T-helper 9 cell (primary cell): ENCODE measurements around the gene DPP3.
A peak's percentile ranks its signal among the peaks of the same experiment; 100 is the strongest.
"Not testable (repeated sequence)": the region's sequence is repeated elsewhere in the genome, so short reads cannot be mapped to it uniquely, and the experiment has no call there.

ENCODE experiments used
- DNase-seq: peaks from one replicate; pipeline ENCODE4 v3.0.0-alpha.2; 2020
- total RNA-seq, 2 donors: gene quantifications; one replicate each; lab custom pipeline; 2026; lab: John Stamatoyannopoulos, UW

Gene DPP3, protein sequence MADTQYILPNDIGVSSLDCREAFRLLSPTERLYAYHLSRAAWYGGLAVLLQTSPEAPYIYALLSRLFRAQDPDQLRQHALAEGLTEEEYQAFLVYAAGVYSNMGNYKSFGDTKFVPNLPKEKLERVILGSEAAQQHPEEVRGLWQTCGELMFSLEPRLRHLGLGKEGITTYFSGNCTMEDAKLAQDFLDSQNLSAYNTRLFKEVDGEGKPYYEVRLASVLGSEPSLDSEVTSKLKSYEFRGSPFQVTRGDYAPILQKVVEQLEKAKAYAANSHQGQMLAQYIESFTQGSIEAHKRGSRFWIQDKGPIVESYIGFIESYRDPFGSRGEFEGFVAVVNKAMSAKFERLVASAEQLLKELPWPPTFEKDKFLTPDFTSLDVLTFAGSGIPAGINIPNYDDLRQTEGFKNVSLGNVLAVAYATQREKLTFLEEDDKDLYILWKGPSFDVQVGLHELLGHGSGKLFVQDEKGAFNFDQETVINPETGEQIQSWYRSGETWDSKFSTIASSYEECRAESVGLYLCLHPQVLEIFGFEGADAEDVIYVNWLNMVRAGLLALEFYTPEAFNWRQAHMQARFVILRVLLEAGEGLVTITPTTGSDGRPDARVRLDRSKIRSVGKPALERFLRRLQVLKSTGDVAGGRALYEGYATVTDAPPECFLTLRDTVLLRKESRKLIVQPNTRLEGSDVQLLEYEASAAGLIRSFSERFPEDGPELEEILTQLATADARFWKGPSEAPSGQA
- total RNA-seq: 22.7 to 43.0 reads per million in 2 donors

DNA sequence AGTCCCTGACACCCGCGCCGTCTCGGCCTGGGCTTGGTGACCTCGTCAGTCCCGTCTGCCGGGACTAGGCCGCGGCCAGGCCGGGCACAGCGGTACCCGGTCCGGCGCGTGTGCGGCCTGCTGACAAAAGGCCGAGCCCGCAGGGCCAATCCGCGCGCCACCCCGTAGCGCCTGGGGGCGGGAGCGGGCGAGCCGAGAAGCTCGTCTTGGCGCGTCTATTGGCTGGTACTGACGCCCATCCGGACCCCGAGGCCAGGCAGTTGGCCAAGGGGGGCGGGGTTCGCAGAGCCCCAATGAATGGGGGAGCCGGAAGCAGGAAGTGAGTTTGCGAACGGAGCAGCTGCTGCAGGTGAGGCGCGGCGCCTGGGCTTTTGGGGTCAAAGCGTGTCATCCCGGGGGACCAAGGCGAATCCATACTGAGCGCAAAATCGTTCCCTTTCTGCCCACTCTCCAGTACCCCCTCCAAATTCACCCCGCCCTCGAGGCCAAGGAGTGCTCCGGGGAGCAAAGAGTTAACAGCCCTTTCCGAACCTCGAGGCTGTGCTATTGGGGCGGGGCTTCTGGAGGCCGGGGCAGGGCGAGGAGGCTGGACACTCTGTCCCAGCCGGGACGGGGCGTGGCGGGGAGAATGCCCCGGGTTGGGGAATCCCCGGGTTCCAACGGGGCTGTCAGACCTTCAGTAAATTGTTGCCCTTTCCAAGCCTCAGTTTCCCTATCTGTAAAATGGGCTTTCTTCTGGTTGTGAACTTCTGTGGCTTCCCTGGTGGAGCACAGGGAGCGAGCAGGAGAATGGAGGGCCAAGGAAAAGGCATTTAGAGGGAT, at the start of gene DPP3:
DPP3 (plus strand) TSS at position 318 of the 822 bp plus-strand sequence. CDS start 1,767 bp downstream, outside the sequence.
- DNase-seq: peak; percentile 93

GRCh38 chr11:66431287-66431686, 48.9 kb upstream of the DPP3 start:
- not testable (repeated sequence) for DNase-seq

GRCh38 chr11:66431871-66432329, 48.3 kb upstream of the DPP3 start:
- DNase-seq: not testable (repeated sequence)

DNA sequence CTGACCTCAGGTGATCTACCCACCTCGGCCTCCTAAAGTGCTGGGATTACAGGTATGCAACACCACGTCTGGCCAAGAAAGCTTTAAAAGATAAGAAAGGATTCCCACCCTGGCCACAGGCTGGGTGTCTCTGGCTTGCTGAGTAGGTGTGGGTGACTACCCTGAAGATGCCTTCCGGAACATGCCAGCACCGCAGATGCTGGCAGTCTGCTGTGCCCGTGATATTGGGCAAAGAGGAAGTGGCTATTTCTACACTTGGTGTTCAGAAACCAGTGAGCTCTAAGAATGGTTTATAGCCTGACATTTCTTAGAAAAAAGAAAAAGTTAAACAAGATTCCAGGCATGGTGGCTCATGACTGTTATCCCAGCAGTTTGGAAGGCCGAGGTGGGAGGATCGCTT, 47.6 kb upstream of the DPP3 start:
- no peak for DNase-seq

DNA sequence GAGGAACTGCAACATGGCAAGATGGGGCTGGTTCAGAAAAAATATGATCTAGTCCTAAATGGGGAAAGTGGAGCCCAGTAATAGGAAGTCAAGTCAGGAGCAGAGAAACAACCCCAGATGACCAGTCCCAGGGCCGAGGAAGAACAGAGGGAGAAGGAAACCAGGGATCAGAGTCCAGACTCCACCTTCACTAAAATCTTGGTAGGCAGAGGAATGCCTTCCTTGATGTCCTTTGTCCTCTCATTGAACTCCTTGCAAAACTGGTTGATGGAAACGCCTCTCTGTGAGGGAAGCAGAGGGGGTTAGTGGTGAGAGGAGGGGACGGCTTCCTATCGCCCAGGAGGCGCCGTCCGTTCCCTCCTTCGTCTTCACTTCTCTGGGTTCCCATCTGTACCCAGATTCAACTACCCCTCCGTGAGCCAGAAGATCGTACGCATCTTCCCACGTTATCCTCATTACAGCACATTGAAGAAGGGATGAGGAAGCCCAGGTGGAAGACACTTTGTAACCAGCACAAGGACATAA, 42.2 kb upstream of the DPP3 start:
- no peak for DNase-seq

DNA sequence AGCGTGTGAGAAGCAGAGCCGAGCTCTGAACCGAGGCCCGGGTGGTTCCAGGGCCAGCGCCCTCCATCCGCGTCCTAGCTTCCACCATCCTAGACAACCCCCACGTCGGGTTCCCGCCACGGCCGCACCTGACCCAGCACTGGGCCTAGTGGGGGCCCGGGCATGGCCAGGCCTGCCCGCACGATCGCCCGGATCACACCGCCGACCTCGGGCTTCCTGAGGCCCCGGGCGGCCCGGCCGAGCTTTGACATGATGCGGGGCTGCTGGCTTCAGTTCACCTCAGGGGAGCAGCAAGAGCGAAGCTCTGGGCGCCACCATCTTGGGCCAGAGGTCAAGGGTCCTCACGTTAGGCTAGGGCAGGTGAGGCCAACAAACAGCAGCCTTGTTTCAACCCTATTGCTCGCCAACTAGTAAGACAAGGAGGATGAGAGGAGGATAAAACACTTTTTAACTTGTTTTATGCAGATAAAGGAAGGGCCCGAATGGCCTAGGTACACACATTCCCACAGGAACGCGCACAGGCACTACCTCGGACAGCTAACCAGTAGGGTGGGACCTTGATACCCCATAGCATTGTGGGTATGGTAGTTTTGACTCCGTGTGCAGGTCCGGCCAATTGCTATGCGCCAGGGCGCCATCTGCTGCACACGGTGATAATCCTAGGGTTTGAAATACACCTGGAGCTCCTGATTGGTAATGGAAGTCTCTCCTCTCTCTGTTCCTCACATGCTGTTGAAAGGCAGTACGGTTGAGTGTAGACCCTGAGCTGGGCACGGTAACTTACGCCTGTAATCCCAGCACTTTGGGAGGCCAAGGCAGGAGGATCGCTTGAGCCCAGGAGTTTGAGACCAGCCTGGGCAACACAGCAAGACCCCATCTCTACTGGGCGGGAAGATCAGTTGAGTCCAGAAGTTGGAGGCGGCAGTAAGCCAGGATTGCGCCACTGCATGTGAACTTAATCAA, 41.4 kb upstream of the DPP3 start, which contains the start of gene MRPL11:
MRPL11 (minus strand) TSS at position 345 of the 963 bp plus-strand sequence; CDS start at position 251, 94 bp downstream.
- DNase-seq: peak; percentile 81

DNA sequence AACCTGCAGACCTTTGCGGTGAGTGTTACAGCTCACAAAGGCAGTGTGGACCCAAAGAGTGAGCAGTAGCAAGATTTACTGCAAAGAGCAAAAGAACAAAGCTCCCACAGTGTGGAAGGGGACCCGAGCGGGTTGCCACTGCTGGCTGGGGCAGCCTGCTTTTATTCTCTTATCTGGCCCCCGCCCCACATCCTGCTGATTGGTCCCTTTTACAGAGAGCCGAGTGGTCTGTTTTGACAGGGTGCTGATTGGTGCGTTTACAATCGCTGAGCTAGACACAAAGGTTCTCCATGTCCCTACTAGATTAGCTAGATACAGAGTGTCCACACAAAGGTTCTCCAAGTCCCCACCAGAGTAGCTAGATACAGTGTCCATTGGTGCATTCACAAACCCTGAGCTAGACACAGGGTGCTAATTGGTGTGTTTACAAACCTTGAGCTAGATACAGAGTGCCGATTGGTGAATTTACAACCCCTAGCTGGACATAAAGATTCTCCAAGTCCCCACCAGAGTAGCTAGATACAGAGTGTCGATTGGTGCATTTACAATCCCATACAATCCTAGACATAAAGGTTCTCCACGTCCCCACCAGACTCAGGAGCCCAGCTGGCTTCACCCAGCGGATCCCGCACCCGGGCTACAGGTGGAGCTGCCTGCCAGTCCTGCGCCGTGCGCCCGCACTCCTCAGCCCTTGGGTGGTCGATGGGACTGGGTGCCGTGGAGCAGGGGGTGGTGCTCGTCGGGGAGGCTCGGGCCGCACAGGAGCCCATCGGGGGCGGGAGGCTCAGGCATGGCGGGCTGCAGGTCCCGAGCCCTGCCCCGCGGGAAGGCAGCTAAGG, 39.9 kb upstream of the DPP3 start:
- DNase-seq: not testable (repeated sequence)

GRCh38 chr11:66440940-66441282, 39.3 kb upstream of the DPP3 start:
- not testable (repeated sequence) for DNase-seq

GRCh38 chr11:66443602-66444001, 36.6 kb upstream of the DPP3 start:
- DNase-seq: no peak

GRCh38 chr11:66447012-66447411, 33.2 kb upstream of the DPP3 start:
- DNase-seq: no peak

DNA sequence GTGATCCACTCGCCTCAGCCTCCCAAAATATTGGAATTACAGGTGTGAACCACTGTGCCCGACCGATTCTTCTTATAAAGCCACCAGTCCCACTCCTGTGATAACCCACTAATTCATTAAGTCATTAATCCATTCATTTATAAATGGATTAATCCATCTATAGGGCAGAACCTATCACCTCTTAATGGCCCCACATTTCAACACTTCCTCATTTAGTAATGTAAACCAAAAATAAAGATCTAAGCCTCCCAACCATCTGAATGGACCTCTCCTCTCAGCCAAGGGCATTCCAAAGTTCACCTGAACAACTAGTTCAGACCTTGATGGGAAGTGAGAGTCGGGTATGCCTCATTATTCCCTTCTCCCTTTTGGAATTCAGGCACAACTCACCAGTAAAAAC, 31.7 kb upstream of the DPP3 start:
- DNase-seq: no peak

GRCh38 chr11:66450560-66450959, 29.7 kb upstream of the DPP3 start:
- no peak for DNase-seq

- no peak for DNase-seq
These were observed 28.6 kb upstream of the DPP3 start for GRCh38 chr11:66451663-66452062.

DNA sequence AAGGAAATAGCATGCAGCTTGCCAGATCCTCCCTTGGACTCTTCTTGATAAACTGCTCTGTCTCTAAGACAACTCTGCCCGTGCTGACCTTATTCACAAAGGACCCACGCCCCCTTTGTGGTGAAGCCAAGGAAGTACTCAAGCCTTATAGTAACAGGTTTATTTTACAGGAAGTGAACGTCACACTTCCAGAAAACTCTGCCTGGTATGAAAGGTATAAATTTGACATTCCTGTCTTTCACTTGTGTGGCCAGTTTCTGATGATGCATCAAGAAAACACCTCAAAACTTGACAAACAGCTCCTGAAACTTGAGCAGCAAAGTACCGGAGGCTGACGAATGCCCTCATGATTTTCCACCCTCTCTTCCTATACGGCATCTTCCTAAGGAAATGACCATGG, 26.0 kb upstream of the DPP3 start:
- DNase-seq: no peak

- no peak for DNase-seq
These were observed 25.4 kb upstream of the DPP3 start for GRCh38 chr11:66454828-66455227.

DNA sequence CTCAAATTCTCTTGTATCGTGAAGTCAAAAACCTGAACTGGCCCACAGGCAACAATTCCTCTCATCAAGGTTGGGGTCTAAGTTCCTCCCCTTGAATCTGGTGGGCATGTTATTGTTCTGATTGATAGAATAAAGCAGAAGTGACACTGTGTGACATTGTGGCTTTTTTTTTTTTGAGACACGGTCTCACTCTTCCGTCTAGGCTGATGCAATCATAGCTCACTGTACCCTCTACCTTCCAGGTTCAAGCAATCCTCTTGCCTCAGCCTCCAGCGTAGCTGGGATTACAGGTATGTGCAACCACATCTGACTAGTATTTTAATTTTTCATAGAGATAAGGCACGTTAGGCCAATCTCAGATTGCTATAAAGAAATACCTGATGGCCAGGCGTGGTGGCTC, 22.4 kb upstream of the DPP3 start:
- DNase-seq: no peak

DNA sequence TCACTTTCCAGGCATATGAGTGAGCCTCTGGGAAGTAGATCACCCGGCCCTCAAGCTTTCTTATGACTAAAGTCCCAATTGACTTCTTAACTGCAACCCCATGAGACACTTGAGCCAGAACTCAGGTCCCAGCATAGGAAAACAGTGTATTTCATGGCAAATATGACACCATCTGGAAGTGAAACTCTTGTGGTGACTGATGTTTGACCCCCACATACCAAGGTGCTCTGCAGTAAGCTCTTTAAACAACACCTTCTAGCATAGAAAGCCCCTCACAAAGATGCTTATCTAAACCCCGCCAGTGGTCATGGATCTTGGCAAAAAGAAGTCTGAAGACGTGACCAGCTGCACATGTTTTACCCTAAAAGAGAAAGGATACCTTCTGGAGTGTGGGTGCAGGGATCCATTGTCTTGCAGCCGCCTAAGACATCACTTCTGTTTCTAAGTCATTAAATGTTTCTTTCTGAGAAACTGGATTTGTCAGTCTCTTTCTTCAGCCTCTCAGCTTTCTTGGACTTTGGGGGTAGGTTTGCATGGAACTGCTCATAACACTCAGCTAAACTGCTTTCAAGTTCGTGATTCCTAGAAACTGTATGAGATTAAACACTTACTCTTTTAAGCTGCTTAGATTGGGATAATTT, 21.0 kb upstream of the DPP3 start:
- no peak for DNase-seq

- no peak for DNase-seq
These were observed 18.2 kb upstream of the DPP3 start for GRCh38 chr11:66462010-66462409.

DNA sequence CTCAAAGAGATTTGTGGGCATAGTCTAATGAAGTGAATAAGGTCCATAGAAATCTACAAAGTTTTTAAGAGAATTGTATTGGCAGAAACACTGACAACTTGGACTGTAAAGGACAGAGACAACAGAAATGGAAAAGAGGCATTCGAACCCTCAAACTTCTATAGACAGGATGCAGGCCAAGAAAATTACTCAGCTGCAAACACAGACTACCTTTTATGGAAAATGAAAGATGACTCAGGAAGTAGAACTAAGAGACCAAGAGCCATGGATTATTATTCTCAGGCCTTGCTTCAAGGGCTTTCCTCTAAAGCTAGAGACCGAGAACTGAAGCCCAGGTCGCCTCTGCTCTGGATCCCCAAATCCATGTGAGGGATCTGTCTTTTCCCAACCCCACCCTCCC, 17.3 kb upstream of the DPP3 start:
- DNase-seq: no peak

- not testable (repeated sequence) for DNase-seq
These were observed 16.1 kb upstream of the DPP3 start for GRCh38 chr11:66464116-66464515.
